Karpas-422 (cell line): ENCODE data around the gene DECR2. TPM values are rescaled to one million over a fixed set of nuclear protein-coding genes. Genes with fewer than 3 reads are reported as not detected.

Experiments
- DNase-seq: peaks from one replicate; pipeline ENCODE4 v3.0.0-alpha.2; 2015
- H2AFZ ChIP-seq: fragments of 200-600 bp; sonication (generic); 2 replicates; pipeline ENCODE4 v1.6.1; 2014; ENCODE audit warnings: antibody characterized with exemption, low read length, mixed read lengths
- H3K27ac ChIP-seq: fragments of 200-600 bp; sonication (generic); 2 replicates; pipeline ENCODE4 v1.5.1; 2014; ENCODE audit warnings: mild to moderate bottlenecking, low read length, moderate library complexity
- H3K27me3 ChIP-seq: fragments of 200-600 bp; sonication (generic); 2 replicates; pipeline ENCODE4 v1.6.1; 2014; ENCODE audit warnings: low read length, mixed read lengths
- H3K36me3 ChIP-seq: fragments of 200-600 bp; sonication (generic); 2 replicates; pipeline ENCODE4 v1.6.1; 2014; ENCODE audit warnings: low read length, mixed read lengths; ENCODE audit not compliant: insufficient read depth
- H3K4me1 ChIP-seq: fragments of 200-600 bp; sonication (generic); 2 replicates; pipeline ENCODE4 v1.6.1; 2014; ENCODE audit warnings: mild to moderate bottlenecking, low read length, mixed read lengths
- H3K4me2 ChIP-seq: fragments of 200-600 bp; sonication (generic); 2 replicates; pipeline ENCODE4 v1.6.1; 2014; ENCODE audit warnings: low read length, low read depth, mild to moderate bottlenecking; ENCODE audit not compliant: poor library complexity, severe bottlenecking
- H3K4me3 ChIP-seq: fragments of 200-600 bp; sonication (generic); 2 replicates; pipeline ENCODE4 v1.5.1; 2014; ENCODE audit warnings: mild to moderate bottlenecking, antibody characterized with exemption, low read length, mixed read lengths
- H3K79me2 ChIP-seq: fragments of 200-600 bp; sonication (generic); 2 replicates; pipeline ENCODE4 v1.6.1; 2014; ENCODE audit warnings: mild to moderate bottlenecking, low read length, mixed read lengths
- H3K9ac ChIP-seq: fragments of 200-600 bp; sonication (generic); 2 replicates; pipeline ENCODE4 v1.6.0; 2014; ENCODE audit warnings: low read length
- H3K9me2 ChIP-seq: fragments of 200-600 bp; sonication (generic), shearing (Covaris generic); replicated peaks from 2 replicates; pipeline ENCODE4 v1.6.0; 2014; ENCODE audit warnings: mild to moderate bottlenecking, low read length, moderate library complexity; ENCODE audit not compliant: insufficient read depth
- H3K9me3 ChIP-seq: fragments of 300-700, 200-600 bp; sonication (generic); 2 replicates; pipeline ENCODE4 v1.6.1; 2014; ENCODE audit warnings: low read length, mixed read lengths
- H4K20me1 ChIP-seq: fragments of 200-600 bp; sonication (generic); 2 replicates; pipeline ENCODE4 v1.6.1; 2014; ENCODE audit warnings: mild to moderate bottlenecking, antibody characterized with exemption, low read length, low read depth; ENCODE audit not compliant: insufficient read depth
- total RNA-seq: library from RNA; depleted of rRNA; stranded (reverse); fragments of >200 nt; shearing (Covaris generic); gene quantifications from 2 replicates; pipeline ENCODE4 v1.2.3, GENCODE V29; 2014; ENCODE audit warnings: low replicate concordance

Gene DECR2
- total RNA-seq, 1 experiment from 2014 or later = 5.3 TPM

DNA sequence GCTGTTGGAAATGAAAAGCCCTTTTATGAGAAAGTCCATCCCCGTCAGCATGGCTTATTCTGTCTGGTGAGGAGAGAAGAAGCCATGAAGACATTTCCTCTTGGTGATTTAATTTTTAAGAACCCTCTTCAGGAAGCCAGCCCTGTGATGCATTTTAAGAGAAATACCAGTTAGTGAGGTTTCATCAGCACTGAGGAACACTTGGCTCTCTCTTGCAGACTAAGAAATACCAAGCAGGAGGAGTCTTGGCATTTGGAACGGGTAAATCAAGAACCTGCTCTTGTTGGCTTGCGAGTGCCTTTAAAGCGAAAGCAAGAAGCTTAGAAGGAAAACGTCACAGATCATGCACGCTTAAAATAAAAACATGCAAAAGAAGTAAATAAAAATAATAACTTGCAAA, 41.3 kb downstream of the DECR2 start:
- no peaks in the 10 kb centered on the region for H3K36me3 ChIP-seq
- H3K9me3 ChIP-seq = no peaks in the 10 kb centered on the region
- H3K4me3 ChIP-seq = no peak overlapping the region
- H3K4me1 ChIP-seq = no peaks in the 10 kb centered on the region
- no peaks in the 10 kb centered on the region for H3K79me2 ChIP-seq
- no peak overlapping the region for H3K4me2 ChIP-seq
- no peak for DNase-seq
- no peak overlapping the region for H3K9ac ChIP-seq
- no peak overlapping the region for H3K27ac ChIP-seq
- H3K9me2 ChIP-seq = no peaks in the 10 kb centered on the region
- H2AFZ ChIP-seq = no peak overlapping the region
- no peaks in the 10 kb centered on the region for H3K27me3 ChIP-seq
- H4K20me1 ChIP-seq = peaks cover 32% of the 10 kb centered on the region; the same call in 1 of the 2 replicates

DNA sequence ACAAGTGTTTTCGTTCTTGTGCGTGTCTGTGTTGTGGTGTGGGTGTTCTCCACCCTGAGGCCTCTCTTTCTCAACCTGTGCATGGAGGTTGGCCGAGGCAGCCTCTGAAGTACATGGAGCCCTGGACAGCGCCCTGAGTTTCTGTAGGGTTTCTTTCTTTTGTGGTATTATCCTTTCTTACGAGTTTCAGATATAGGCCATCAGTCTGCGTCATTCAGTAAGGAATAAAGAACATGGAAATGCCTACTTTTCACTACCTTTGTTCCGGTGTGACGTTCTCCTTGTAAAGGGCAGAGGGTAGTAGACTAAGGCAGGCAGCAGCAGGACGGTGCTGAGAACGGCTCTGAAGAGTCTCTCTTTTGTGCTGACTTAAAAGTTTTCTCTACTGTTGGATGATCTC, 42.3 kb downstream of the DECR2 start:
- H3K27me3 ChIP-seq = no peaks in the 10 kb centered on the region
- H3K9me2 ChIP-seq = no peaks in the 10 kb centered on the region

DNA sequence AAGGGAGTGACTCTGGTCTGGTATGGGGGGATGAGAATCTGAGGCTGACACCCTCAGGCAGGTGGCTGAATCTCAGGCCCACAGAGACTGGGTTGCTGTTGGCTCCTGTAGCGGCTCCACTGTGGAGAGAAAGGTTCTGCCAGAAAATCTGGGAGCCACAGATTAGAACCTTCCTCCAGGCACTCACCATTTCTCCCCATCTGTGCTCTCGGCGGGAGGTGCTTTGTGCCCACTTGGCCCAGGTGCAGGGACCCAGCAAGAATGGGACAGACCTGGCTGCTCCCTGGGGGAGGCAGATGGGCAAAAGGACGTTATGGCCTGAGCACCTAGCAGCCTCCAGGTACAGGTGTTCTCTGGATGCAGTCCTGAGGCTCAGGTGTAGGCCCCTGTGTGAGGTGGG, 43.9 kb downstream of the DECR2 start:
- no peak overlapping the region for H3K4me3 ChIP-seq
- no peak overlapping the region for H3K4me2 ChIP-seq
- no peaks in the 10 kb centered on the region for H3K9me2 ChIP-seq
- H2AFZ ChIP-seq = no peak overlapping the region
- H3K9me3 ChIP-seq = no peaks in the 10 kb centered on the region
- no peaks in the 10 kb centered on the region for H3K79me2 ChIP-seq
- no peaks in the 10 kb centered on the region for H3K27me3 ChIP-seq
- no peaks in the 10 kb centered on the region for H3K36me3 ChIP-seq
- H3K9ac ChIP-seq = no peak overlapping the region
- no peak overlapping the region for H3K27ac ChIP-seq
- H3K4me1 ChIP-seq = peaks cover 6% of the 10 kb centered on the region; the same call in 1 of the 2 replicates
- peaks cover 23% of the 10 kb centered on the region; the same call in 1 of the 2 replicates for H4K20me1 ChIP-seq
- no peak for DNase-seq

More for the DNA sequence above, 42.3 kb downstream of the DECR2 start:
- H3K4me2 ChIP-seq = no peak overlapping the region
- no peak overlapping the region for H3K27ac ChIP-seq
- DNase-seq = no peak
- H3K36me3 ChIP-seq = no peaks in the 10 kb centered on the region
- H2AFZ ChIP-seq = no peak overlapping the region
- peaks cover 30% of the 10 kb centered on the region; the same call in 1 of the 2 replicates for H4K20me1 ChIP-seq
- H3K4me1 ChIP-seq = no peaks in the 10 kb centered on the region
- no peaks in the 10 kb centered on the region for H3K9me3 ChIP-seq
- no peak overlapping the region for H3K9ac ChIP-seq
- no peak overlapping the region for H3K4me3 ChIP-seq
- no peaks in the 10 kb centered on the region for H3K79me2 ChIP-seq

GRCh38 chr16:450385-450784, 48.7 kb downstream of the DECR2 start:
- DNase-seq = no peak
- Histone ChIP-seq H4K20me1 (peaks cover 16% of the 10 kb centered on the region; the same call in 1 of the 2 replicates), H3K9me3 (no peaks in the 10 kb centered on the region), H3K9ac (no peak overlapping the region), H3K27ac (no peak overlapping the region), H3K4me2 (no peak overlapping the region), H2AFZ (no peak overlapping the region), H3K4me3 (no peak overlapping the region), H3K36me3 (no peaks in the 10 kb centered on the region), H3K27me3 (no peaks in the 10 kb centered on the region), H3K4me1 (peaks cover 6% of the 10 kb centered on the region; the same call in 1 of the 2 replicates), H3K9me2 (no peaks in the 10 kb centered on the region), H3K79me2 (no peaks in the 10 kb centered on the region)

GRCh38 chr16:450785-451512, 49.3 kb downstream of the DECR2 start:
- Histone ChIP-seq H3K36me3 (no peaks in the 10 kb centered on the region), H4K20me1 (peaks cover 10% of the 10 kb centered on the region; the same call in 1 of the 2 replicates), H3K4me2 (no peak overlapping the region), H3K79me2 (no peaks in the 10 kb centered on the region), H3K9me3 (no peaks in the 10 kb centered on the region), H3K4me3 (no peak overlapping the region), H3K27ac (no peak overlapping the region), H3K9me2 (no peaks in the 10 kb centered on the region), H3K9ac (no peak overlapping the region), H3K4me1 (peaks cover 6% of the 10 kb centered on the region; the same call in 1 of the 2 replicates), H2AFZ (no peak overlapping the region), H3K27me3 (no peaks in the 10 kb centered on the region)
- no peak for DNase-seq

- Histone ChIP-seq H3K36me3 (no peaks in the 10 kb centered on the region), H3K79me2 (no peaks in the 10 kb centered on the region; the same call in 1 of the 2 replicates), H3K4me1 (peaks cover 6% of the 10 kb centered on the region), H3K9me2 (no peaks in the 10 kb centered on the region), H3K4me3 (no peak overlapping the region), H3K9ac (no peak overlapping the region), H3K9me3 (no peaks in the 10 kb centered on the region), H3K27ac (no peak overlapping the region), H3K27me3 (no peaks in the 10 kb centered on the region), H4K20me1 (peaks cover 17% of the 10 kb centered on the region; the same call in 1 of the 2 replicates), H2AFZ (no peak overlapping the region), H3K4me2 (no peak overlapping the region)
- no peak for DNase-seq
These were observed 52.8 kb downstream of the DECR2 start for GRCh38 chr16:454397-454940.

DNA sequence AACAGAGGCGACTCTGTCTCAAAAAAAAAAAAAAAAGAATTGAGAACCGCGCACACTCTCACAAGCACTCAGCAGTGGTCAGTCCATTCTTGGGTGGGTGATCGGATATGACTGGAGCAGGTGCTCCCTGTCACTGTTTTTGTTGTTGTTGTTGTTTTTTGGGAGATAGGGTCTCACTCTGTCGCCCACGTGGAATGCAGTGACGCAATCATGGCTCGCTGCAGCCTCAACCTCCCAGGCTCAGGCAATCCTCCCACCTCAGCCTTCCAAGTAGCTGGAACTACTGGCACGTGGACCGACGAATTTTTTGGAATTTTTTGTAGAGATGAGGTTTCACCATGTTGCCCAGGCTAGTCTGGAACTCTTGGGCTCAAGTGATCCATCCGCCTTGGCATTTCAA, 53.8 kb downstream of the DECR2 start:
- Histone ChIP-seq H3K9me3 (no peaks in the 10 kb centered on the region), H3K4me2 (no peak overlapping the region), H3K27me3 (no peaks in the 10 kb centered on the region), H3K4me3 (no peak overlapping the region), H2AFZ (no peak overlapping the region), H3K9ac (no peak overlapping the region), H3K9me2 (no peaks in the 10 kb centered on the region), H3K27ac (no peak overlapping the region), H3K36me3 (no peaks in the 10 kb centered on the region), H3K79me2 (no peaks in the 10 kb centered on the region; the same call in 1 of the 2 replicates), H3K4me1 (peaks cover 4% of the 10 kb centered on the region), H4K20me1 (peaks cover 18% of the 10 kb centered on the region; the same call in 1 of the 2 replicates)
- no peak for DNase-seq

DNA sequence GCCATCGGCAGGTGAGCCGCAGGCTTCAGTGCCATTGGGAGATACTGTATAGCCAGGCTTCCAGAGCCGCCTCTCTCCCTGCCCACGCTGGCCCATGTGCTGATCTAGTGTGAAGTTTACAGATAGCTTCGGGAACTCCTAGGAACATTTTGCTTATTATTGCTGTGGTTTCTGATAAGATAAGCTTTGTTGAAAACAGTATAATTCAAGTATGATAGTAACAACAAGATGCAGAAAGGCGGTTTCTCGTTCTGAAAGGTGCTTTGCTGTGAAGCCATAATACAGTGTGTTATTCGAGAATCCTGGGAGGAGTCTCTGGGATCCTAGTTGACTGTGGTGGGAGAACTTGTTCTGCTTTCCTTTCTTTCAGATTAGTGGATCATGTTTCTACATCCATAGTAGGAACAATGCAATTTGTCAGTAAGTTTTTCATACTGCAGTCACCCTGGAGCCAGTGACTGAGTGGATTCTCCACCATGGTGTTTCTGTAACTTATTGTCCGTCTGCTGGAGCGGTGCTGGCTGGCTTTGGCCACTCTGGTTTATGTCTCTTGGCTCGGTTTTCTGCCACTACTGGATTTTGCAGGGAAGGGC, 55.3 kb downstream of the DECR2 start:
- Histone ChIP-seq H3K9me3 (no peaks in the 10 kb centered on the region), H3K4me3 (no peak overlapping the region), H3K27me3 (no peaks in the 10 kb centered on the region), H4K20me1 (peaks cover 18% of the 10 kb centered on the region; the same call in 1 of the 2 replicates), H3K36me3 (no peaks in the 10 kb centered on the region), H3K4me1 (peaks cover 3% of the 10 kb centered on the region), H2AFZ (no peak overlapping the region), H3K27ac (no peak overlapping the region), H3K79me2 (no peaks in the 10 kb centered on the region; the same call in 1 of the 2 replicates), H3K9ac (no peak overlapping the region), H3K4me2 (no peak overlapping the region), H3K9me2 (no peaks in the 10 kb centered on the region)
- no peak for DNase-seq
